ENCODE results near the gene NPW. TPM values are rescaled to one million over a fixed set of nuclear protein-coding genes. Genes with fewer than 3 reads are reported as not detected.

The NPW gene
- 1.1 TPM for polyA plus RNA-seq (ENCODE audit: insufficient read length)

DNA sequence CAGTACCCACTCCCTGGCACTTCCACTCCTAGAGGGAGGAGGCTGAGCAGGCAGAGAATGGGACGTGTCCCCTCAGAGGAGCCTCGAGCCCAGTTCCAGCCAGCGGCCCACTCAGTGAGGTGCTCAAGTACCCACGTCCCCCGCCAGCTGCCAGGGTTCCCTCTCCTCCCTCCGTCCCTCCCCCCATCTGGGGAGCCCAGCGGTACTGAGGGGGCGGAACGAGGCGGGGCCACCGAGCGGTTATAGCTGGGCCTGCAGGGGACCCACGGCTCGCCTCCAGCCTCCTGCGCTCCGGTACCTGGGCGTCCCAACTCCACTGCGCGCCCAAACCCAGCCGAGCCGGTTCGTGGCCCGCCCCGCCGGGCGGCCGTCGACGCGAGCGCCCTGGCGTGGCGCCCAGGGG, at the start of gene NPW:
NPW (plus strand) TSS at position 268 of the 403 bp plus-strand sequence.
- no peak for DNase-seq (ENCODE audit: low read depth)

GRCh38 chr16:1971796-1972489, 47.6 kb upstream of the NPW start, which contains the start of gene TBL3:
Gene TBL3, plus strand, starts transcription at chr16:1972053. Its CDS starts 112 bp downstream, at chr16:1972165.
- peak; percentile 74 for DNase-seq (ENCODE audit: low read depth)

DNA sequence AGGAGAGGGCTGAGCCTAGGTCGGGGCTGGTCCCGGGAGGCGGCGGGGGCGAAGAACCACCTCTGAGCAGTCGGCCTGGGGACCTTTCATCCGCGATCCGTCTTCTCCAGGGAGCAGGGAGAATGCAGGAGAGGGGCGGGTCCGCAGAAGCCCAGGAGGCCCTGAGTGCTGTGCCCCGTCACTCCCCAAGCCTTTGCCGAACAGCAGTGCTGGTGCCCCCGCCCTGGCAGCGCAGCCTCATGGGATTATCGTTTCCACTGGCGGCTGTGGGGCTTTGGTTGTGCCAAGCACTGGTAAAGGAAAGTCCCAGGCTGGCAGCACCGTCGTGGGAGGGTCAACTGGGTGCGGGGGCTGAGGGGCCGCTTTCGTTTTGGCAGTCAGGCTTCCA, 47.1 kb upstream of the NPW start:
- no peak for DNase-seq (ENCODE audit: low read depth)

DNA sequence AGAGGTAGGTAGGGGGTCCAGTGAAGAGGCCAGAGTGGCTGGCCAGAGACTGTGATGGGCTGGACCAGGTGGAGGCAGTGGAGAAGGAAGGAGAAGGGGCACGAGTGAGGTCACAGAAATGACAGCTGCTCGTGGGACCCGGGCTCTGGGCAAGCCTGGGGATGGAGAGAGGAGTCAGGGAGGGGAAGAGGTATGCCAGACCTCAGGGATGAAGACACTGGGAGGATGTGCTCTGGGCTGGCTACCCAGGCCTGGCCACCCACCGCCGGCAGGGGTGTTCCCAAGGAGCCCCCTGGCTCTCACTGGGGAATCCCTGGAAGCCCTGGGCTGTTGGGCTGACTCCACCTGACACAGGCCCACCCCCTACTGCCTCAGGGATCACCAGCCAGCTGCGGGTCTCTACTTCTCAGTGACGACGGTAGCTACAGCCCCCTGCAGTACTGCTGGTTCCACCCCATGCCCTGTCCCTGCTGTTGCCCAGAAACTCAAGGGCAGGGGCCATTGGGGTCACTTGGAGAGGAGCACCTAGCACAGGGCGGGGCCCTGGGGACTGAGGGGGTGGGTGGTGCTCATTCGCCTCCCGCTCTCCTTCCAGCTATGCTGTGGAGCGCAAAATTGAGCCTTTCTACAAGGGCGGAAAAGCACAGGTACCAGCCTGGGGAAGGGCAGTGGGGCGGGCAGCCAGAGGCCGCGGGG, 46.0 kb upstream of the NPW start:
- no peak for DNase-seq (ENCODE audit: low read depth)

DNA sequence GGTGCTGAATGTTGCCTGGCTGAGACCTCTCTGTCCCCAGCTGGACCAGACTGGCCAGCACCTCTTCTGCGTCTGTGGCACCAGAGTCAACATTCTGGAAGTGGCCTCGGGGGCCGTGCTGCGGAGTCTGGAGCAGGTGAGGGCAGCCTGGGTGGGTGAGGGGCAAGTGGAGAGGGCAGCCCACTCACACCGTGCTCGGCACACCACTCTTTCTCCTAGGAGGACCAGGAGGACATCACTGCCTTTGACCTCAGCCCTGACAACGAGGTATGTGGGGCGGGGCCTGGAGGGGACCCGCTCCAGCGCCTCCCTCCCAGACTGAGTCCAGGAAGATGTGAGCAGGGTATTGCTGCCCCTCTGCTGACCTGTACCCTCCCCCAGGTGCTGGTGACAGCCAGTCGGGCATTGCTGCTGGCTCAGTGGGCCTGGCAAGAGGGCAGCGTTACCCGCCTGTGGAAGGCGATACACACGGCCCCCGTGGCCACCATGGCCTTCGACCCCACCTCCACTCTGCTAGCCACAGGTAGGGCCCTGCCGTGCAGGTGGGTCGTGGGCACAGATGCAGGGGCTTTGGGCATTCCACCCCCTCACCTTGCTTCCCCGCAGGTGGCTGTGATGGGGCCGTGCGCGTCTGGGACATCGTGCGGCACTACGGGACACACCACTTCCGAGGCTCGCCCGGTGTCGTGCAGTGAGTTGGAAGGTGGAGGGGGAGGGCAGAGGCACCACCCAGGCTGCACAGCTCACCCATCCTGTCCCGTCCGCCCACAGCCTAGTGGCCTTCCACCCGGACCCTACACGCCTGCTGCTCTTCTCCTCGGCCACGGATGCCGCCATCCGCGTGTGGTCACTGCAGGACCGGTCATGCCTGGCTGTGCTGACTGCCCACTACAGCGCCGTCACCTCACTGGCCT, 45.2 kb upstream of the NPW start:
- DNase-seq (ENCODE audit: low read depth) = no peak

DNA sequence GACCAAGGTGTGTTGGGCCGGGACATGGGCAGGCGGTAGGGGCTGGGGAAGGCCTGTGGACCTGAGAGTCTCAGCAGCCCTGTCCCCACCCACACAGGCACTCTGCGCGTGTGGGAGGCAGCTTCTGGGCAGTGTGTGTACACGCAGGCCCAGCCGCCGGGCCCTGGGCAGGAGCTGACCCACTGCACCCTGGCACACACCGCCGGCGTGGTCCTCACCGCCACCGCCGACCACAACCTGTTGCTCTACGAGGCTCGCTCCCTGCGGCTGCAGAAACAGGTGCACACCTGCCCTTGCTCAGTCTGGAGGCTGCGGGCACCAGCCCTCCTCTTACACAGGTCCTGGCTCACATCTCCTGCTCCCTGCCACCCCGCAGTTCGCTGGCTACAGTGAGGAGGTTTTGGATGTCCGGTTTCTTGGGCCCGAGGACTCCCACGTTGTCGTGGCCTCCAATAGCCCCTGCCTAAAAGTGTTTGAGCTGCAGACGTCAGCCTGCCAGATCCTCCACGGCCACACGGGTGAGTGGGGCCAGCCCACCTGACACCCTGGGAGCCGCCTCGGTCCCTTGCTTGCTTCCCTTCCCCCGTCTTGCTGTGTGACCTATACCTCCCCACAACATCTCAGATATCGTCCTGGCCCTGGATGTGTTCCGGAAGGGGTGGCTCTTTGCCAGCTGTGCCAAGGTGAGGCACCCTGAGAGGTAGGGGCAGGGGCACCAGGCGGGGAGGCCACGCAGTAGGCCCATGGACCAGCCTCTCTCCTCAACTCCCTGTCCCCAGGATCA, 44.0 kb upstream of the NPW start:
- DNase-seq (ENCODE audit: low read depth) = no peak

DNA sequence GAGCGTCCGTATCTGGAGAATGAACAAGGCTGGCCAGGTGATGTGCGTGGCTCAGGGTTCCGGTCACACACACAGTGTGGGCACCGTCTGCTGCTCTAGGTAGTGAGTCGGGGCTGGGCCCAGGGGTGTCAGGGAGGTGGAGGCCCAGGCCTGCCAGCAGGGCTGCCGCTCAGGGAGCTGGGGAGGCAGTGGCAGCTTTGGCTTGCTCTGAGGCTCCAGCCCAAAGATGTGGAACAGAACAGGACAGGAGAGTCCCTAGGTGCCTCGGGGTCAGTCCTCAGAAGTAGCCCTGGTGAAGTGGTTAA, 43.4 kb upstream of the NPW start:
- no peak for DNase-seq (ENCODE audit: low read depth)

GRCh38 chr16:1976951-1977874, 42.4 kb upstream of the NPW start:
- DNase-seq (ENCODE audit: low read depth) = no peak

GRCh38 chr16:1977875-1978268, 41.7 kb upstream of the NPW start:
- no peak for DNase-seq (ENCODE audit: low read depth)

GRCh38 chr16:1978476-1979120, 41.0 kb upstream of the NPW start:
- no peak for DNase-seq (ENCODE audit: low read depth)

- no peak for DNase-seq (ENCODE audit: low read depth)
Observed at GRCh38 chr16:1979271-1980029, 40.1 kb upstream of the NPW start.

- DNase-seq (ENCODE audit: low read depth) = no peak
Observed at GRCh38 chr16:1980030-1980769, 39.4 kb upstream of the NPW start.

GRCh38 chr16:1980770-1981087, 38.9 kb upstream of the NPW start:
- no peak for DNase-seq (ENCODE audit: low read depth)

DNA sequence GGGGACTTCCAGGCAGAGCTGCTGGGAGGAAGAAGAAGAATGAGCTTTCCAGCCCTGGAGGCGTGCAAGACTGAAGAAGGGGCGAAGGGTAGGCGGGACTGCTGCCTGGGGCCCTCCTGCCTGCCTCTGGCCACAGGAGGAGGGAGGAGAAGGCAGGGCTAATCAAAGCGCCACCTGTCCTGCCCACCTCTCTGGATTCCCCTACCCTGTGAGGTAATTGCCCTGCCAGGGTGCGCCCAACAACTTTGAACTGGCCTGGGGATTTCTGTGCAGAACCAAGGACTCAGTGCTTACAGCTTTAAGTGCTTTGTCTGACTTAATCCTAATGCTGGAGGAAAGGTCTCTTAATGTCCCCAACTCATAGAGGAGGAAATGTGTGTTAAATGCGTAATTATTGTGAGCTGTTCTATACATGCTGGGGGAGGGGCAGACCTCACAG, 38.2 kb upstream of the NPW start, which contains the start of gene NOXO1:
NOXO1 (minus strand) TSS at position 72 of the 439 bp plus-strand sequence. CDS start 290 bp downstream, outside the sequence.
- DNase-seq (ENCODE audit: low read depth) = no peak

GRCh38 chr16:1982013-1982433, 37.6 kb upstream of the NPW start:
- no peak for DNase-seq (ENCODE audit: low read depth)

DNA sequence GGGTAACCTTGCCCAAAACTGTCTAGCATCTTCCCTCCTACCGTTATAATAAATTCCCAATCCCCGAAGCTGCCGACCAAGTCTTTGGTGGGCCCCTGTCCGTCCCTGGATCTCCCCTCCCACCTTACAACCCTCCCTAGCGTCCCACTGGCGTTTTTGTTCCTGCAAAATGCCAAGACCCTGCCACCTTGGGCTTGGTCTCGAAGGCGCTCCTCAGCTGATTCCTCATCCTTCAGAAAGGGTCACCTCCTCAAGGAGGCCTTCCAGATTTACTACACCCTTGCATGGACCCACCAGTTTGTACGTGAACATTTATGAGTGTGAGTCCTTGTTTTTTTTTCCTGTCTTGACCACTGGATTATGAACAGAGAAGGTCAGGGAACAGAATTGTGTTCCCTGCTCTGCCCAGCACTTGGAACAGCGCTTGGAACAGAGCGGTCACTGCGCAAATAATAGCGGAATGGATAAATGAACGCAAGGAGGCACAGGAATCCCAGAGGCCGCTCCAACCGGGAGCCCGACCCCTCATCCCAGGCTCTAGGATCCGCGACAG, 36.5 kb upstream of the NPW start:
- DNase-seq (ENCODE audit: low read depth) = no peak

DNA sequence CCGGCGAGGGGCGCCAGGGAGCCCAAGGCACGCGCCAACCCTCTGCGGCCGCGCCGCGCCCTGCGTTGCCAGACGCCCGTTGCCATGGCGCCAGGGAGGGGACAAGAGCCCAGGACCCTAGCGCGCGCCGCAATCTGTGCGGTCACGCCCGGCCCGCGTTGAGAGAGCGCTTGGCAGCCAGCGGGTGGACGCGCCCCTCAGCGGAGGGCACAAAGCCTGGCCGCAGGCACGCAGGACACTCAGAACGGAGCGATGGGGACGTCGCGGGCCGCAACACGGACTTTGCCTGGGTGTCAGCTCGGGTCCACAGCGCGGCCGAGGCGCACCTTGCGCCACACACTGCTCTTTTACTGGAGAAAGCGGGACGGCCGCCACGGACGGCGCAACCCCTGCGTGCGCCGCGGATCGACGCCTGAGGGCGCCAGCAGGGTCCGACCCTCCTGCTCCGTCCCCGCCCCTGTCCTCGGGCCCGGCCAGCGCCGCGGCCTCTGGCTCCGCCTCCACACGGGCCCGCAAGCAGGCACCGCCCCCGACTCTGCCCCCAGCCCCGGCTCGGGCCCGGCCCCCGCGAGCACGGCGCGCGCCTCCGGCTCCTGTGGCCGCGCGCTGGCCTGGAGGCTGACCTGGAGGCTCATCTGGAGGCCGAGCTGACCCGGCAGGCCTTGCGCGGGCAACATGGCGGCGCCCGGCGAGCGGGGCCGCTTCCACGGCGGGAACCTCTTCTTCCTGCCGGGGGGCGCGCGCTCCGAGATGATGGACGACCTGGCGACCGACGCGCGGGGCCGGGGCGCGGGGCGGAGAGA, 35.8 kb upstream of the NPW start, which contains the start of gene GFER:
GFER (plus strand) TSS at position 650 of the 803 bp plus-strand sequence; CDS start at position 676, 26 bp downstream.
- DNase-seq (ENCODE audit: low read depth) = peak; percentile 60
